Activated T-helper 1 cell treated with anti-CD3 and anti-CD28 coated beads, Interleukin-12 subunit alpha, Interleukin-12 subunit beta, Interleukin-2, Interleukin-4 antibody, amounts not matched to agents 30 ng/mL and 10 ng/mL and 1 ng/mL, durations not matched to agents 14 hours and 24 hours and 36 hours (primary cell): ENCODE results near the gene GNG10. TPM values are rescaled to one million over a fixed set of nuclear protein-coding genes. Genes with fewer than 3 reads are reported as not detected.

Source experiments
- DNase-seq: peaks from one replicate; pipeline ENCODE4 v3.0.0; 2021; ENCODE audit warnings: low spot score
- H3K27ac Mint-ChIP-seq: one replicate; pipeline ENCODE4 v1.8.0; 2021; ENCODE audit warnings: mild to moderate bottlenecking, mixed read lengths
- H3K27me3 Mint-ChIP-seq: one replicate; pipeline ENCODE4 v1.8.0; 2022; ENCODE audit warnings: mild to moderate bottlenecking, moderate library complexity, mixed read lengths; ENCODE audit not compliant: insufficient read depth
- H3K36me3 Mint-ChIP-seq: one replicate; pipeline ENCODE4 v1.8.0; 2021; ENCODE audit warnings: low read depth, mixed read lengths
- H3K4me1 Mint-ChIP-seq: one replicate; pipeline ENCODE4 v1.8.0; 2021; ENCODE audit warnings: low read depth, mixed read lengths
- H3K4me3 Mint-ChIP-seq: one replicate; pipeline ENCODE4 v1.8.0; 2021; ENCODE audit warnings: mild to moderate bottlenecking, moderate library complexity, mixed read lengths
- H3K9me3 Mint-ChIP-seq: one replicate; pipeline ENCODE4 v1.8.0; 2021; ENCODE audit warnings: mixed read lengths
- intact Hi-C: fragments of 100-400 bp; cut with micrococcal nuclease; formaldehyde crosslinking; loops from one replicate; pipeline ENCODE4 v1.15.1; 2024
- total RNA-seq: library from RNA; stranded (reverse); gene quantifications from 2 replicates; pipeline ENCODE4 v1.2.3, GENCODE V29; 2022

The GNG10 gene
- total RNA-seq, 1 donor from 2014 or later = 30.7 TPM

- Mint-ChIP-seq H3K4me3 (peak overlapping the region; percentile 98), H3K36me3 (peaks cover 12% of the 10 kb centered on the region), H3K27me3 (no peaks in the 10 kb centered on the region), H3K9me3 (no peaks in the 10 kb centered on the region), H3K27ac (no peak overlapping the region), H3K4me1 (peaks cover 54% of the 10 kb centered on the region)
- intact Hi-C loops = loop anchor here (5.0 to 10.0 kb wide), 4 partner anchors 262 to 1376 kb away; partner anchors contain the start of genes SUSD1, TXN and UGCG
- no peak for DNase-seq
Observed at GRCh38 chr9:111632695-111633388, 28.6 kb upstream of the GNG10 start.

DNA sequence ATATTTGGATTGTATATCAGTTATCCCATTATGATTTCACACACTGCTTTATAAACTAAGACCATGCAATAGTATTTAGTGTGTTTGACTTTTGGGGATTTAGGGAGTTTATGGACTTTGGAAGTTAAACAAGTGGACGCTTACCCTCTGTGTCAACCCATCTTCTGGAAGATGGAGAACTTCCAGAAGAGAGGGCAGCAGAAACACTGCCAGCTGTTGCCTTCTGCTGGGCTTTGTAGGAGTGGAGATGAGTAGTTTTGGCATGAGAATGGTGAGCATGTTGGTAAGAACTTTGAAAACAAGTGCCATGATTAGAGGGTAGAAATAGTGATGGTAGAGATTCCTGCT is 28.0 kb upstream of the GNG10 start:
- H3K27me3 Mint-ChIP-seq = no peaks in the 10 kb centered on the region
- H3K4me3 Mint-ChIP-seq = peak overlapping the region; percentile 98
- H3K4me1 Mint-ChIP-seq = peaks cover 54% of the 10 kb centered on the region
- no peaks in the 10 kb centered on the region for H3K9me3 Mint-ChIP-seq
- H3K36me3 Mint-ChIP-seq = peaks cover 12% of the 10 kb centered on the region
- DNase-seq = no peak
- intact Hi-C loops = loop anchor here (5.0 to 10.0 kb wide), 4 partner anchors 261 to 1376 kb away; partner anchors contain the start of genes SUSD1, TXN and UGCG
- H3K27ac Mint-ChIP-seq = no peak overlapping the region

- Mint-ChIP-seq H3K27me3 (no peaks in the 10 kb centered on the region), H3K4me1 (peaks cover 54% of the 10 kb centered on the region), H3K27ac (no peak overlapping the region), H3K4me3 (no peak overlapping the region), H3K9me3 (no peaks in the 10 kb centered on the region), H3K36me3 (peaks cover 12% of the 10 kb centered on the region)
- no peak for DNase-seq
- intact Hi-C loops = loop anchor here (5.0 to 10.0 kb wide), 4 partner anchors 260 to 1378 kb away; partner anchors contain the start of genes SUSD1, TXN and UGCG
Observed at GRCh38 chr9:111634860-111635259, 26.5 kb upstream of the GNG10 start.

- peaks cover 12% of the 10 kb centered on the region for H3K36me3 Mint-ChIP-seq
- intact Hi-C loops = loop anchor here (10.0 kb wide), 3 partner anchors 257 to 537 kb away; partner anchors contain the start of genes SUSD1 and UGCG
- DNase-seq = no peak
- H3K27ac Mint-ChIP-seq = no peak overlapping the region
- peaks cover 36% of the 10 kb centered on the region for H3K4me1 Mint-ChIP-seq
- H3K4me3 Mint-ChIP-seq = no peak overlapping the region
- H3K27me3 Mint-ChIP-seq = no peaks in the 10 kb centered on the region
- no peaks in the 10 kb centered on the region for H3K9me3 Mint-ChIP-seq
Observed at GRCh38 chr9:111637421-111637950, 23.9 kb upstream of the GNG10 start.

DNA sequence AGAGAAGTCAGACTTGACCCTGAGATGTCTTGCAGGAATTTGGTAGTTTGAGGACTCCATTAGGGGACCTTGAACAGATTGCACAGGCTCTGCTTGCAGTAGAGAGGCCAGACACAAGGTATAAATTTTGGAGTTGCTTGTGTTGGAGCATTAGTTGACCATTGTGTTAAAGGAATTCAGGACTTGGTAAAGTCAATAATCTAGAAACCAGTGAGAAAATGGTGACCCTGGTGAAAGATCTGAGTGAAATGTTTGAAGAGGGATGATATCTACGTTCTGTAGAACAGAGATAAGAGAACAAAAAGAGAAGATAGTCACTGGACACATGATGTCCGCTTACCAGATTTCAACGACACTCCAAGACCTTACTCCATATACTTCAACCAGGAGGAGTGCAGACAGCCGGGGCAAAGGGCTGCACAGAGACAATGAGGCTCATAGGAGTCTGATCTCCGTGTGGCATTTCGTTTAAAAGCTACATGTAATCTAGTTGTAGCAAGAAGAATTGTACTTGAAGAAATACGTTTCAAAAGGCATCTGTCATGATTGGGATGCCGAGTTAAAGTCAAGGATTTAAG is 17.1 kb upstream of the GNG10 start:
- H3K9me3 Mint-ChIP-seq = no peaks in the 10 kb centered on the region
- no peak overlapping the region for H3K27ac Mint-ChIP-seq
- intact Hi-C loops = no loop called here
- H3K27me3 Mint-ChIP-seq = no peaks in the 10 kb centered on the region
- H3K4me3 Mint-ChIP-seq = no peak overlapping the region
- DNase-seq = no peak
- peaks cover 28% of the 10 kb centered on the region for H3K36me3 Mint-ChIP-seq
- peaks cover 5% of the 10 kb centered on the region for H3K4me1 Mint-ChIP-seq

- Mint-ChIP-seq H3K4me3 (no peak overlapping the region), H3K27ac (no peak overlapping the region), H3K9me3 (no peaks in the 10 kb centered on the region), H3K27me3 (no peaks in the 10 kb centered on the region), H3K36me3 (peaks cover 36% of the 10 kb centered on the region), H3K4me1 (peaks cover 5% of the 10 kb centered on the region)
- intact Hi-C loops = no loop called here
- no peak for DNase-seq
Observed at GRCh38 chr9:111645806-111646205, 15.6 kb upstream of the GNG10 start.

- Mint-ChIP-seq H3K4me3 (no peak overlapping the region), H3K27me3 (no peaks in the 10 kb centered on the region), H3K9me3 (no peaks in the 10 kb centered on the region), H3K27ac (no peak overlapping the region), H3K36me3 (peaks cover 36% of the 10 kb centered on the region), H3K4me1 (peaks cover 5% of the 10 kb centered on the region)
- intact Hi-C loops = no loop called here
- no peak for DNase-seq
Observed at GRCh38 chr9:111646417-111646816, 15.0 kb upstream of the GNG10 start.

GRCh38 chr9:111648066-111648465 is 13.3 kb upstream of the GNG10 start:
- Mint-ChIP-seq H3K27me3 (no peaks in the 10 kb centered on the region), H3K27ac (no peak overlapping the region), H3K4me1 (peaks cover 5% of the 10 kb centered on the region), H3K4me3 (no peak overlapping the region), H3K9me3 (no peaks in the 10 kb centered on the region), H3K36me3 (peaks cover 35% of the 10 kb centered on the region)
- intact Hi-C loops = no loop called here
- no peak for DNase-seq

GRCh38 chr9:111649016-111649415 is 12.4 kb upstream of the GNG10 start:
- no peak for DNase-seq
- intact Hi-C loops = no loop called here
- Mint-ChIP-seq H3K27ac (no peak overlapping the region), H3K4me3 (no peak overlapping the region), H3K36me3 (peaks cover 35% of the 10 kb centered on the region), H3K4me1 (peaks cover 5% of the 10 kb centered on the region), H3K9me3 (no peaks in the 10 kb centered on the region), H3K27me3 (no peaks in the 10 kb centered on the region)

- Mint-ChIP-seq H3K4me3 (no peak overlapping the region), H3K36me3 (peaks cover 18% of the 10 kb centered on the region), H3K9me3 (no peaks in the 10 kb centered on the region), H3K4me1 (peaks cover 7% of the 10 kb centered on the region), H3K27ac (no peak overlapping the region), H3K27me3 (no peaks in the 10 kb centered on the region)
- no peak for DNase-seq
- intact Hi-C loops = no loop called here
Observed at GRCh38 chr9:111657051-111657450, 4.4 kb upstream of the GNG10 start.

- Mint-ChIP-seq H3K36me3 (peaks cover 22% of the 10 kb centered on the region), H3K27ac (no peak overlapping the region), H3K9me3 (no peaks in the 10 kb centered on the region), H3K4me3 (no peak overlapping the region), H3K4me1 (peaks cover 24% of the 10 kb centered on the region), H3K27me3 (no peaks in the 10 kb centered on the region)
- intact Hi-C loops = no loop called here
- no peak for DNase-seq
Observed at GRCh38 chr9:111658943-111659342, 2.5 kb upstream of the GNG10 start.

- peaks cover 19% of the 10 kb centered on the region for H3K36me3 Mint-ChIP-seq
- peaks cover 28% of the 10 kb centered on the region for H3K4me1 Mint-ChIP-seq
- no peak overlapping the region for H3K4me3 Mint-ChIP-seq
- no peaks in the 10 kb centered on the region for H3K9me3 Mint-ChIP-seq
- no peak for DNase-seq
- no peaks in the 10 kb centered on the region for H3K27me3 Mint-ChIP-seq
- intact Hi-C loops = loop anchor here (2.0 to 10.0 kb wide), 4 partner anchors 238 to 827 kb away; partner anchors contain the start of genes KIAA1958, SUSD1 and UGCG
- peak overlapping the region; percentile 9 for H3K27ac Mint-ChIP-seq
Observed at GRCh38 chr9:111659691-111660090, 1.7 kb upstream of the GNG10 start.
